Skin of body (tissue), 2 donors: ENCODE data around the gene MYBPC3. TPM values are rescaled to one million over a fixed set of nuclear protein-coding genes. Genes with fewer than 3 reads are reported as not detected.
"Not testable (repeated sequence)": the region's sequence is repeated elsewhere in the genome, so short reads cannot be mapped to it uniquely, and the experiment has no call there.

Experiments
- DNase-seq: peaks from one replicate; lab custom pipeline; 2025; lab: John Stamatoyannopoulos, UW
- total RNA-seq: library from RNA; depleted of rRNA; stranded (reverse); fragments of >200 nt; gene quantifications from one replicate; pipeline ENCODE4 v1.2.3, GENCODE V29; 2014

The MYBPC3 gene
- total RNA-seq, 1 donor from 2014 or later, result 0.30 TPM

- DNase-seq, result no peak
These were observed 13.9 kb downstream of the MYBPC3 start for GRCh38 chr11:47338396-47339241.

GRCh38 chr11:47337229-47337924, 15.1 kb downstream of the MYBPC3 start:
- no peak for DNase-seq

GRCh38 chr11:47336595-47336994, 15.9 kb downstream of the MYBPC3 start:
- DNase-seq, result no peak

- DNase-seq, result no peak
These were observed 16.8 kb downstream of the MYBPC3 start for GRCh38 chr11:47335733-47336132.

- DNase-seq, result not testable (repeated sequence)
These were observed 17.6 kb downstream of the MYBPC3 start for GRCh38 chr11:47334699-47335411.

GRCh38 chr11:47333886-47334443, 18.5 kb downstream of the MYBPC3 start:
- no peak for DNase-seq

GRCh38 chr11:47333526-47333845, 19.0 kb downstream of the MYBPC3 start:
- no peak for DNase-seq

- no peak for DNase-seq
These were observed 19.5 kb downstream of the MYBPC3 start for GRCh38 chr11:47332791-47333525.

- DNase-seq, result no peak
These were observed 20.2 kb downstream of the MYBPC3 start for GRCh38 chr11:47332303-47332711.

GRCh38 chr11:47331454-47332302, 20.8 kb downstream of the MYBPC3 start:
- no peak for DNase-seq

GRCh38 chr11:47329987-47330931, 22.2 kb downstream of the MYBPC3 start:
- DNase-seq, result no peak

- DNase-seq, result no peak
These were observed 23.0 kb downstream of the MYBPC3 start for GRCh38 chr11:47329431-47329986.

GRCh38 chr11:47328449-47329390, 23.8 kb downstream of the MYBPC3 start:
- no peak for DNase-seq

GRCh38 chr11:47327949-47328348, 24.6 kb downstream of the MYBPC3 start:
- no peak for DNase-seq

- no peak for DNase-seq
These were observed 25.5 kb downstream of the MYBPC3 start for GRCh38 chr11:47327025-47327424.

GRCh38 chr11:47326198-47326597, 26.3 kb downstream of the MYBPC3 start:
- DNase-seq, result no peak

- no peak for DNase-seq
These were observed 27.0 kb downstream of the MYBPC3 start for GRCh38 chr11:47325271-47326041.
